ENCODE measurements around the gene WDR70. TPM values are rescaled to one million over a fixed set of nuclear protein-coding genes. Genes with fewer than 3 reads are reported as not detected.

WDR70 gene
- total RNA-seq, 1 experiment from 2014 or later: 31.3 TPM

GRCh38 chr5:37703841-37704241, 324.7 kb downstream of the WDR70 start:
- TF ChIP-seq, protein P1, sequence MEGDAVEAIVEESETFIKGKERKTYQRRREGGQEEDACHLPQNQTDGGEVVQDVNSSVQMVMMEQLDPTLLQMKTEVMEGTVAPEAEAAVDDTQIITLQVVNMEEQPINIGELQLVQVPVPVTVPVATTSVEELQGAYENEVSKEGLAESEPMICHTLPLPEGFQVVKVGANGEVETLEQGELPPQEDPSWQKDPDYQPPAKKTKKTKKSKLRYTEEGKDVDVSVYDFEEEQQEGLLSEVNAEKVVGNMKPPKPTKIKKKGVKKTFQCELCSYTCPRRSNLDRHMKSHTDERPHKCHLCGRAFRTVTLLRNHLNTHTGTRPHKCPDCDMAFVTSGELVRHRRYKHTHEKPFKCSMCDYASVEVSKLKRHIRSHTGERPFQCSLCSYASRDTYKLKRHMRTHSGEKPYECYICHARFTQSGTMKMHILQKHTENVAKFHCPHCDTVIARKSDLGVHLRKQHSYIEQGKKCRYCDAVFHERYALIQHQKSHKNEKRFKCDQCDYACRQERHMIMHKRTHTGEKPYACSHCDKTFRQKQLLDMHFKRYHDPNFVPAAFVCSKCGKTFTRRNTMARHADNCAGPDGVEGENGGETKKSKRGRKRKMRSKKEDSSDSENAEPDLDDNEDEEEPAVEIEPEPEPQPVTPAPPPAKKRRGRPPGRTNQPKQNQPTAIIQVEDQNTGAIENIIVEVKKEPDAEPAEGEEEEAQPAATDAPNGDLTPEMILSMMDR (IDR thresholded peaks at IDR 0.05; ENCODE audit: unreplicated experiment): no peak

DNA sequence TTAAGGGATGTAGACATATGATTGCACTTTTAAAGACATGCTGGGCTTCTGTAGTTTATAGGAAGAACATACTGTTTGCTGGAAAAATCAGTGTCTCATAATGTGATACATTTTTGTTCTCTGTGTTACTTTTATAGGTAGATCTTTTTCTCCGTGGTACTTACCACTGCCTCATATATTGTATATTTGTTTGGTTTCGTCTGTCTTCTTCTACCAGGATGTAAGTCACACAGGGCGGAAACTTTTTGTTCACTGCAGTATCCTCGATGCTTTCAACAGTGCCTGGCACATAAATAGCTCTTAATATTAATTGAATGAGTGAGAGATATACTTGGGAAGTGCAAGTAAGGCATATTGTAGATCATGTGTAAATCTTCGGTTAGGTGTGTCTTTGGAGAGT, 325.3 kb downstream of the WDR70 start:
- no peaks in the 10 kb centered on the region for H3K4me1 Mint-ChIP-seq (ENCODE audit: insufficient read depth, unreplicated experiment)
- H3K4me3 Mint-ChIP-seq (ENCODE audit: unreplicated experiment): no peak overlapping the region
- H3K9me3 Mint-ChIP-seq (ENCODE audit: unreplicated experiment): no peaks in the 10 kb centered on the region
- ChIA-PET POLR2A (no interaction called here), CTCF (interaction anchor here (0.6 kb wide), 2 partner anchors 68 to 284 kb away, joined by 3 read pairs; no protein-coding TSS in a partner anchor)
- TF ChIP-seq, protein P1 (IDR thresholded peaks at IDR 0.05; ENCODE audit: unreplicated experiment): no peak
- intact Hi-C loops (cut with micrococcal nuclease): no loop called here
- no peaks in the 10 kb centered on the region for H3K27me3 Mint-ChIP-seq (ENCODE audit: insufficient read depth, unreplicated experiment)
- BruUV-seq (replicated peaks): no TSS peak
- no peaks in the 10 kb centered on the region for H3K36me3 Mint-ChIP-seq (ENCODE audit: insufficient read depth, unreplicated experiment)
- no peak overlapping the region for H3K27ac Mint-ChIP-seq (ENCODE audit: low read depth, unreplicated experiment)
- DNase-seq (ENCODE audit: unreplicated experiment): no peak

More at GRCh38 chr5:37703841-37704241, 324.7 kb downstream of the WDR70 start:
- no peaks in the 10 kb centered on the region for H3K9me3 Mint-ChIP-seq (ENCODE audit: unreplicated experiment)
- BruUV-seq (replicated peaks): no TSS peak
- H3K27ac Mint-ChIP-seq (ENCODE audit: low read depth, unreplicated experiment): no peak overlapping the region
- intact Hi-C loops (cut with micrococcal nuclease): no loop called here
- H3K36me3 Mint-ChIP-seq (ENCODE audit: insufficient read depth, unreplicated experiment): no peaks in the 10 kb centered on the region
- DNase-seq (ENCODE audit: unreplicated experiment): no peak
- H3K4me1 Mint-ChIP-seq (ENCODE audit: insufficient read depth, unreplicated experiment): no peaks in the 10 kb centered on the region
- CTCF ChIA-PET: interaction anchor here (0.5 to 0.6 kb wide), 4 partner anchors 63 to 283 kb away, joined by 3 to 4 read pairs (median 3); no protein-coding TSS in a partner anchor
- H3K4me3 Mint-ChIP-seq (ENCODE audit: unreplicated experiment): no peak overlapping the region
- no peaks in the 10 kb centered on the region for H3K27me3 Mint-ChIP-seq (ENCODE audit: insufficient read depth, unreplicated experiment)
- POLR2A ChIA-PET: interaction anchor here (1.7 kb wide), 1 partner anchor 9 kb away, joined by 4 read pairs; no protein-coding TSS in a partner anchor

GRCh38 chr5:37709020-37709419, 329.9 kb downstream of the WDR70 start:
- intact Hi-C loops (cut with micrococcal nuclease): no loop called here
- DNase-seq (ENCODE audit: unreplicated experiment): no peak
- H3K4me3 Mint-ChIP-seq (ENCODE audit: unreplicated experiment): no peak overlapping the region
- BruUV-seq (replicated peaks): no TSS peak
- no peaks in the 10 kb centered on the region for H3K4me1 Mint-ChIP-seq (ENCODE audit: insufficient read depth, unreplicated experiment)
- H3K27me3 Mint-ChIP-seq (ENCODE audit: insufficient read depth, unreplicated experiment): no peaks in the 10 kb centered on the region
- H3K27ac Mint-ChIP-seq (ENCODE audit: low read depth, unreplicated experiment): no peak overlapping the region
- ChIA-PET POLR2A (interaction anchor here (0.6 kb wide), 1 partner anchor 878 kb away, joined by 3 read pairs; no protein-coding TSS in a partner anchor), CTCF (interaction anchor here (0.5 kb wide), 1 partner anchor 10 kb away, joined by 5 read pairs; no protein-coding TSS in a partner anchor)
- peaks cover 4% of the 10 kb centered on the region for H3K36me3 Mint-ChIP-seq (ENCODE audit: insufficient read depth, unreplicated experiment)
- H3K9me3 Mint-ChIP-seq (ENCODE audit: unreplicated experiment): no peaks in the 10 kb centered on the region
- TF ChIP-seq, protein P1 (IDR thresholded peaks at IDR 0.05; ENCODE audit: unreplicated experiment): no peak

DNA sequence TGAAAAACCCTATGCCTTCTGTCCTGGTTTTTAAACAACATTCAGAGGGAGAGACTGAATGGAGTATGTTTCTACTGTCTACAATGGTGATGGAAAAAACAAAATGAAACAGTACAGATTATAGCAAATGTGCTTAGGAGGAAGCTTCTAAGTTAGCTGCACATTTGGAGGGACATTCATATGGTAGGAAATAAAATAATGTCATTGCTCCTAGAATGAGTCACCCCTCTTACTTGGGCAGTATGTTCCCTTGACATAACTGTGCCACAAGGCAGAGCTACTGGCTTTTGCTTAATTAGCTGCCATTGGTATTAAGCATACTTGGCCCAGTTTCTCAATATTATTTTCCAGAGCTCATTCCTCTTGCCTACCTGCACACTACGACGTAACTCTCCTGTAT, 331.8 kb downstream of the WDR70 start:
- POLR2A ChIA-PET: interaction anchor here (0.9 to 1.2 kb wide), 2 partner anchors 9 to 28 kb away, joined by 3 to 4 read pairs; no protein-coding TSS in a partner anchor
- DNase-seq (ENCODE audit: unreplicated experiment): no peak
- H3K27me3 Mint-ChIP-seq (ENCODE audit: insufficient read depth, unreplicated experiment): no peaks in the 10 kb centered on the region
- H3K9me3 Mint-ChIP-seq (ENCODE audit: unreplicated experiment): no peaks in the 10 kb centered on the region
- BruUV-seq (replicated peaks): no TSS peak
- H3K4me3 Mint-ChIP-seq (ENCODE audit: unreplicated experiment): no peak overlapping the region
- H3K4me1 Mint-ChIP-seq (ENCODE audit: insufficient read depth, unreplicated experiment): no peaks in the 10 kb centered on the region
- H3K27ac Mint-ChIP-seq (ENCODE audit: low read depth, unreplicated experiment): no peak overlapping the region
- CTCF ChIA-PET: interaction anchor here (0.6 kb wide), 2 partner anchors 44 to 310 kb away, joined by 3 to 4 read pairs; no protein-coding TSS in a partner anchor
- intact Hi-C loops (cut with micrococcal nuclease): no loop called here
- peaks cover 4% of the 10 kb centered on the region for H3K36me3 Mint-ChIP-seq (ENCODE audit: insufficient read depth, unreplicated experiment)
- TF ChIP-seq, protein P1 (IDR thresholded peaks at IDR 0.05; ENCODE audit: unreplicated experiment): no peak
